Measurements from ENCODE around the gene SCEL. TPM values are rescaled to one million over a fixed set of nuclear protein-coding genes. Genes with fewer than 3 reads are reported as not detected.
A peak's percentile ranks its signal among the peaks of the same experiment; 100 is the strongest.
"Not testable (repeated sequence)": the region's sequence is repeated elsewhere in the genome, so short reads cannot be mapped to it uniquely, and the experiment has no call there.

SCEL gene
- total RNA-seq, 2 donors from 2014 or later, result 1.9 to 2.7 TPM

DNA sequence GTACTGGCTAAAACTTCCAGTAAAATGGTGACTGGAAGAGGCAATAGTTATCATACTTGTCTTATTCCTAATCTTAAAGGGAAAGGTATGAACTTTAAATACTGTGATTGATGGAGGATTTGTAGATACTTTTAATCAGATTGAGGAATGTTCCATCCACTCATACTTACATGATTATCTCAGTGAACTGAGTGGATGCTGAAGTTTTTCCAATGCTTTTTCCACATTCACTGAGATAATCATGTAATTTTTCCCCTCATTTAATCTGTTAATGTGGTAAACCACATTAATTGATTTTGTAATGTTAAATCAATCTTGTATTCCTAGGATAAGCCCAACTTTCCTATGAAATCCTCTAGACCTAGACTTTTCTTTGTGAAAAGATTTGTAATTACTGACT, 17.2 kb upstream of the SCEL start:
- ATAC-seq, result no peak
- intact Hi-C loops (cut with DNase I, micrococcal nuclease), result no loop called here

DNA sequence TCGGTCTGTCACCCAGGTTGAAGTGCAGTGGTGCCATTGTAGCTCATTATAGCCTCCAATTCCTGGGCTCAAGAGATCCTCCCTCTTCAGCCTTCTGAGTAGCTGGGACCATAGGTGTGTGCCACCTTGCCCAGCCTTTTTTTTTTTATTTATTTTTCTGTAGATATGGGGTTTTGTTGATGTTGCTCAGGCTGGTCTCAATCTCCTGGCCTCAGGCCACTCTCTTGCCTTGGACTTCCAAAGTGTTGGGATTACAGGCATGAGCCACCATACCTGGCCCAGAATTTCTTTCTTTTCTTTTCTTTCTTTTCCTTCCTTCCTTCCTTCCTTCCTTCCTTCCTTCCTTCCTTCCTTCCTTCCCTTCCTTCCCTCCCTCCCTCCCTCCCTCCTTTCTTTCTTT, 16.1 kb upstream of the SCEL start:
- ATAC-seq; intact Hi-C loops (cut with DNase I, micrococcal nuclease): not testable (repeated sequence)

More for the DNA sequence above, 17.2 kb upstream of the SCEL start:
- no peak for DNase-seq

DNA sequence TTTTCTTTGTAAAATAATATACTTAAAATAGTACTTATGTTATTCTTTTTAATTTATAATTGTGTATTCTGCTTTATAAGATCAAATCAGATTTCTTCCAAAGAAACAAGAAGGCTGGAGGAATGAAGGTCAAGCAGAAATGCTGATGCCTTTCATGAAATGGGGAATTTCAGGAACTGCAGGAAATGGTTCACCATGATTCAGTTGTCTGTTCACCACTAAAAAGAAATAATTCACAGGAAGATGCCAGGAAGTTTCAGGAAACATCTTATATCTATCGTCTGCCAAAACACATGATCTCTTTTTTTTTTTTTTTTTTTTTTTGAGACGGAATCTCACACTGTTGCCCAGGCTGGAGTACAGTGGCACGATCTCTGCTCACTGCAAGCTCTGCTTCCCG, 15.7 kb upstream of the SCEL start:
- no peak for ATAC-seq
- DNase-seq, result no peak
- intact Hi-C loops (cut with DNase I, micrococcal nuclease), result no loop called here

More for the DNA sequence above, 16.1 kb upstream of the SCEL start:
- not testable (repeated sequence) for DNase-seq

DNA sequence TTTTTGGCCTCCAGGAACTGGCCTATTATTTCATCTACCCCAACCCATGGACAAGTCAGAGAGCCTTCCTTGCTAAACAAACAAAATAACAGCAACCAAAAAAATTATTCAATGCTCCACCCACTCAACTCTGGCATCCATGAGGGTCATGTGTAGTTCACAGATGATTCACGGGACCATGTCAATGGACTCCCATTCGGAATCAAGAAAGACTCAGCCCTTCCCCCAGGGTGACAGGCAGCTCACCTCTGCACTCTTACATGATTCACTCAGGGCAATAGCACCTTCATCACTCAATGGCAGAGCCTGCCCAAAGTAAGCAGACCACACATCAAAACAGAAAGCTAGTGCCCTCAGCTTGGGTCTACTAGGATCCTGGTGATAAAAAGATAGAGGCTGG, 14.3 kb upstream of the SCEL start:
- no peak for ATAC-seq
- DNase-seq, result no peak
- intact Hi-C loops (cut with DNase I, micrococcal nuclease), result no loop called here

DNA sequence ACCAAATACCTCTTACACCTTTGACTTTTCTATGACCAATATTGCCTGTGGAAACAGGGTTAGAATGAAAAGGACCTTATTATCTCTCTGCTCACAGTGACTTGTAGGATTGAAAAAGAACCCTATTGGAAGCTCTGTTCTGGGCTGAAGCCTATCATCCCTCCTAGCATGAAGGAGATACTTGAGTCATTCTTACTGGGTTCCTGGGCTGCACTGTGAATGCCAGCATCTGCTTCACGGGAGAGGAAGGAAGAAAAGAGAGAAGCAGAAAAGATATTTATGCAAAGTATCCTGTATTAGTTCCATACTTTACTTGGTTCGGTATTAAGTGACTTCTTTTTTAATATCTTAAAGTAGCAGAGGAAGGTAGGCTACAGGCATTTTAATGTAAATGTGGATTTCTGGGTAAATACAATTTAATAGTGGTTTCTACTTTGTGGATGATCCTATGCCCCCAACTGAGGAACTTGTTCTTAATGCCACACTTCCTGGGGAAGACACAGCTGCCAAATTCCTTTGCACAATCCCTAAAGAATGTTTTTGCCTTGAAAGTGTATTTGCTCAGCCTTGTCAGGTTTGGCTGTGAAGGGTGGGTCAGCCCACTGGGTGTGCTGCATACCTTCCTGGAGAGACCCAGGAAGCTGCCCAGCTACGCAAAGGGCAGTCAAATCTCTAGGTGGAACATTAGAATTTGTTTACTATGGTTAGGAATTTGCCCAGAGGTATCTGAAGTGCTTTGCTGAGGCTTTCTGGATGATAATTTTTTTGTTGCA, 13.7 kb upstream of the SCEL start:
- no peak for ATAC-seq
- no peak for DNase-seq
- intact Hi-C loops (cut with DNase I, micrococcal nuclease), result no loop called here

DNA sequence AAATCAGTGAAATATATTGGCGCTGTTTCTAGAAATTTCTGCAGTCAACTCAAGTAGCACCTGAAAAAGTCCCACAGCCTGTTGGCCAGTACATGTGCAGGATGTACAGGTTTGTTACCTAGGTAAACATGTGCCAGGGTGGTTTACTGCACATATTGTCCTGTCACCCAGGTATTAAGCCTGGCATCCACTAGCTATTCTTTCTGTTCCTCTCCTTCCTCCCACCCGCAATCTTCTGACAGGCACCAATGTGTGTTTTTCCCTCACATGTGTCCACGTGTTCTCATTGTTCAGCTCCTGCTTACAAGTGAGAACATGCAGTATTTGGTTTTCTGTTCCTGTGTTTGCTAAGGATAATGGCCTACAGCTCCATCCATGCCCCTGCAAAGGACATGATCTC, 13.1 kb upstream of the SCEL start:
- ATAC-seq (no peak), DNase-seq (no peak)
- intact Hi-C loops (cut with DNase I, micrococcal nuclease), result no loop called here

DNA sequence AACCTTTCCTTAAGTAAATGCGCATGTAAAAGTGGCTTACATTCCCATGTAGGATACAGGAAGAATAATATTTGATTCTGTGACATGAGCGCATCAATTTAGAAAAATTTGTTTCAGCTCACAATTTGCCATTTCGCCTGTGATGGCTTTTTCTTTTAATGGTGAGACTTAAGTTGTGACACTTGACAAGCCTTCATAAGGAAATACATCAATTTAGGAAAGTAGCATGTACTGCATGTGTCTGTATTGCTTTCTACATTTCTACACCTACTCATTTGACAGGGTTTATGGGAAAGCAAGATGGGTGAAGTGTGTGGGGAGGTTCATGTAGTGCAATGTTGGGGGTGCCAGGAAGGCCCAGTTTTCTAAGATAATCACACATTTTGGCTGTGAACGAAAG, 12.1 kb upstream of the SCEL start:
- no peak for ATAC-seq
- no peak for DNase-seq
- intact Hi-C loops (cut with DNase I, micrococcal nuclease), result no loop called here

DNA sequence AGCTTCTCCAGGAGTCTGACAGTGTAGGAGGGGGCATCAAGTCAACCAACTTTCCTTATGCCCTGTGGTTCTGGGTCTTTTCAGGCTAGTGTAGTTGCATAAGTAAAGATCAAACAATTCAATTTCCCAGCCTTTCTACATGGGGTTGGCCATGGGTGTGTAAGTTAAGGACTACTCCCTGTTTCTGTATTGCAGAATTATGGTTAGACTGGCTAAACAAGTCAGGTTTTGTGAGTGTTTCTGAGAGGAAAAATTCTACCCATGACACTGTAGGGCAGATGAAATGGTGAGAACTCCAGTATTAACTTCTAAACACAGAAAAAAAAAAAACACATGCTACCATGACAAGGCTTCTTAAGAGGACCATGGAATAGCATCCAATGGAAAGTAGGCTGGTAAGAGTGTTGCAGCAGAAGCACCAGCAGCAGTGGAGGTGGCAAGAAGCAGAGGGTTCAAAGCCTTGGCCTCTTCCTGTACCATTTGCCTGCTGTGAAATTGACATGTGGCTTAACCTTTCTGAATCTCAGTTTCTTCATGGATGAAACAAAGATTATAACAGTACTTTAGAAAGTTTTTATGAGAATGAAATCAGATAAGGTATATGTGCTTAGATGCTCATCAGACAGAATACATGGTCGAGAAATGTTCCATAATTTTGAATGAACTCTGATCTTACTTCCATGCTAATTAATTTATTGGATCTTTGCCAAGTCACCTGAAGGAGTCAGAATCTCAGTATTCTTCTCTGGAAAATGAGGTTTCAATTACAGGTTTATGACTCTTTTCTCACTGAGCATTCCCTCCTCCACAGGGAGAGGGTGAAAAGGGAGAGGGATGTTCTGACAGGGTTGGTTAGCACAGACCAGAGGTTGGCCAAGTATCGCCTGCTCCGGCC, 11.4 kb upstream of the SCEL start:
- DNase-seq (no peak), ATAC-seq (no peak)
- intact Hi-C loops (cut with DNase I, micrococcal nuclease), result no loop called here

DNA sequence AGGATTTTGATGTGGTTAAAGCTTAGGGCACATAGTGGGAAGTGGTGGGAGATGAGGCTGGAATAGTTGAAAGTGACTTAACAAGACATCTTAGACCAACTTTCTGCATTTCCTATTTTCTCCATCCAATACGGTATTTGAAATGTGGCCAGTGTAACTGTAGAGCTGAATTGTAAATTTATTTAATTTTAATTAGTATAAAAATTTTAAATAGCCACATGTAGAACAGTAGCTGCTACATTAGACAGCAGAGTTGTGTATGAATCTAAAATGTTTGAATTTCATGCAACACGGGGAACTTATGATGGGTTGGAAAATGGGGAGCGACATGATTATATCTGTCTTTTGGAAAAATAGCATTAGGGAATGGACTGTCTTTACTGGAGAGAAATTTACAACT, 7.1 kb upstream of the SCEL start:
- ATAC-seq (no peak), DNase-seq (no peak)
- intact Hi-C loops (cut with DNase I, micrococcal nuclease), result no loop called here

DNA sequence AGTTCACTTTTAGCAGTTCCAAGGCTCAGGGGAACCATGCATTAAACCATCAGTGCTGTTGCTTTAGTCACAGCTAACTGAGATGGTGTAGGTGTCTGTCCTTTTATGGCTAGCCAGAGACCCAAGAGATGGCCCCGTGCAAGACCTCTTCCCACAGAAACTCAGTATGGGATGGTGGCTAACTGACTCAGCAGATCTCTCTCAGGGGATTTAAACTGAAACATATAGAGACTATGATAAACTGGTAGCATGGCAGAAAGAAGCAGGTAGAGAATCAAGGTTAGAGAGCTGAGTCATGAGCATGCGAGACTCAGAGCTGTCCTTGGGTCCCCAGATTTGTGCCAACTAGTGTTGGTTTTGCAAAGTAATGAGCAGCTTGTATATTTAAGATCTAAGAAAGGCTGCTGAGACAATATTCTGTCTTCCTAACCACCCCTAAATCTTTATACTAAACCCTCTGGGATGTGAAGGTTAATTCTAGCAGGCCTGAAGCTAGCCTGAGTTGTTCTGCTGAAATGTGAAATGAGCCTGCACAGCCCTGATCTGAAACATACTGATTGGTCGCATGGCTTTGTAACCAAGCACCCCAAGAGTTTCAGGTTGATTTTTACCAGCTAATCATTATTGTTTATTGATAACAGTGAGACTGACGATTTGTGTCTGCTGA, 6.5 kb upstream of the SCEL start:
- intact Hi-C loops (cut with DNase I, micrococcal nuclease), result no loop called here
- ATAC-seq, result no peak
- DNase-seq, result no peak

DNA sequence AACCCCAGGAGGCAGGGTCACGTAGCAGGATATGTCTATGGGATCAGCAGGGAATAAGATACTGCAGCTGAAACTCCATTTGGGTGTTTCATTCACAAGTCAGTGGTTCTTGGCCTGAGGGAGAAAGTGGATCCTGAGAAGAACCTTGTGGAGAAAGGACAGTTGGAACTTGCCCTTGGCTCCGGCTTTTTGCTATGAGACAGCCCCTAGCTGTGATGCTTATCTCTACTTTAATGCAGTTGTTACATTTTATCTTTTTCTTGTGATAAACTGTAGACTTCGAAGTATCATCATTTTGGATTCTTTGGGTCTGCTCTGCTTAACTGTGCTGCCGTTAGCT, 6.0 kb upstream of the SCEL start:
- intact Hi-C loops (cut with DNase I, micrococcal nuclease), result no loop called here
- no peak for ATAC-seq
- DNase-seq, result no peak

DNA sequence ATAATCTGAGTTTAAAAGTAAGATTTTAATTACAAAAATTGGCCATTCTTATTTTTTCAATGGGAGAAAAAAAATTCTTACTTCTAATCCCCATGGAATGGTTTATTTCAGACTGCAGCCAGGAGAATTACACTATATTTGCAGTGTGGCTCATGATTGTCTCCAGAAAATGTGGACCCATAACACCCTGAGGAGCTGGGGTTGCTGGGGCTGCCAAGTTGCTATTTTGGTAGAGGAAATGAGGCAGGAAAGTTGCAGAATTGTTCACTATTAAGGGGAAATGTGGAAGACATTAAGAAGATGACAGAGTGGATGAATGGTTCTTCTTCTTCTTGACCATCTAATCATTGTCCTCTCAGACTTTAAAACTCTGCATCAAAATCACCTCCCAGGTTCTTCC, 4.6 kb upstream of the SCEL start:
- ATAC-seq, result no peak
- intact Hi-C loops (cut with DNase I, micrococcal nuclease), result no loop called here
- DNase-seq, result no peak

DNA sequence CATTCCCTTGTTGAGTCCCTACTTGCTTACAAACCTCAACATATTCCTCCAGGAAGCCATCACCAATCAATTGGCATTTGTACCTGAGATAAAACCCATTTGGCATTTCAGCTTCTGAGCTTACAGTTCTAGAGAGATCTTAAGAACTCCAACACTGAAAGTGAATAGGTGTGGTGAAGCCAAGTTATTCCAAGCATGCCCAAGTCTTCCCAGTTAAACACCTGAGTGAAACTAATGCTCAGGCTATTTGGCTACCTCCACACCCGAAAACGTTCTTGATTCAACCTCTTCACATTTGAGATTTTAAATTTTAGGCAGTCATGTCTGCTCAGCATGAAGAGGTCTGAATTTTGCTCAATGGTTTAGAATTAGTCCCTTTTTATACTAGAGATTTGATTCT, 2.5 kb upstream of the SCEL start:
- intact Hi-C loops (cut with DNase I, micrococcal nuclease), result no loop called here
- ATAC-seq, result no peak
- DNase-seq, result no peak

DNA sequence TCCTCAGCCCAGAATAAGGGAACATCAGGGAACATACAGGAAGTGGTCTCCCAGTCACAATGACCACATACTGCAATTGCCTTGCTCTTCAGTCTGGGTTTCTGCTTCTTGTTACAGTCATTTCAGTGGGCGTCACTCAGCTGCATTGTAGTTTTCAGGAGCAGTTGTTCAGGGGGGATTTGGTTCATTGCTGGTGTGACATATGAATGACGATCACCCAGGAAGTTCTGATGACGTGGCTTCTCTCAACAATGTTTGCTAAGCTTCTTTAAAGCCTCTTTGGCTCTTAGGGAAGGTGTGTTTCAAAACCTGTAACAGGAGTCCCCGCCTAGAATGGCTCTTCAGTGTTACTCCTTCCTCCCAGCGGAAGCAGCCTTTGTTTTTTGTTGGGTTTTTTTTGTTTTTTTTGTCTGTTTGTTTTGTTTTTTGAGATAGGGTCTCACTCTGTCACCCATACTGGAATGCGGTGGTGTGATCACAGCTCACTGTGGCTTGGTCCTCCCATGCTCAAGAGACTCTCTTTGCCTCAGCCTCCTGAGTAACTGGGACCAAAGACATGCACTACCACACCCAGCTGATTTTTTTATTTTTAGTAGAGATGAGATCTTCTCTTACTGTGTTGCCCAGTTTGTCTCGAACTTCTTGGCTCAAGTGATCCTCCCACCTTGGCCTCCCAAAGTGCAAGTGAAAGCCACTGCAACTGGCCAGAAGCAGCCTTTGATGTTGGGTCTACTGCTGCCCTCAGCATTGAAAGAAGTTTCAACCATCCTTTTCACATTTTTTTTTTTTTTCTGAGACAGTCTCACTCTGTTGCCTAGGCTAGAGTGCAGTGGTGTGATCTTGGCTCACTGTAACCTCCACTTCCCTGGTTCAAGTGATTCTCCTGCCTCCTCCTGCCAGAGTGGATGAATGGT, 1.4 kb upstream of the SCEL start:
- intact Hi-C loops (cut with DNase I, micrococcal nuclease), result no loop called here
- DNase-seq (no peak), ATAC-seq (no peak)

DNA sequence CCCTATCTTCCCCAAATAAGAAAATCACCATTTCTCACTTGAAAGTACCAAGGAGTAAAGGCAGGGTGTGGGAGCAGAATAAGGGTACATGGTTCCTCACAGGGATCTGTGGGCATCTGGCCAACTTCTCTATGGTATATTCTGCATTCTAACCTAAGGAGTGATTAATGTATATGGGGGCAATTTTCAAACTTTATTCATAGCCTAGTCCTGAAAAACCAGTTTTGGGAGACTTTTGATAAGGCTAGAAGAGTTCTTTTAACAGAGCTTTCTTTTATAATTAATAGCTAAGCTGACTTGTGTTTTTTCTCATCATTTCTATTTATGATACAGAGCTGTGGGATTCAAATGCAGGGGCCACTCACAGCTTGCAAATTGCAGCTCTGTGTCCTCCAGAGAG, 852 bp downstream of the SCEL start:
- no peak for DNase-seq
- no peak for ATAC-seq
- intact Hi-C loops (cut with DNase I, micrococcal nuclease), result no loop called here

DNA sequence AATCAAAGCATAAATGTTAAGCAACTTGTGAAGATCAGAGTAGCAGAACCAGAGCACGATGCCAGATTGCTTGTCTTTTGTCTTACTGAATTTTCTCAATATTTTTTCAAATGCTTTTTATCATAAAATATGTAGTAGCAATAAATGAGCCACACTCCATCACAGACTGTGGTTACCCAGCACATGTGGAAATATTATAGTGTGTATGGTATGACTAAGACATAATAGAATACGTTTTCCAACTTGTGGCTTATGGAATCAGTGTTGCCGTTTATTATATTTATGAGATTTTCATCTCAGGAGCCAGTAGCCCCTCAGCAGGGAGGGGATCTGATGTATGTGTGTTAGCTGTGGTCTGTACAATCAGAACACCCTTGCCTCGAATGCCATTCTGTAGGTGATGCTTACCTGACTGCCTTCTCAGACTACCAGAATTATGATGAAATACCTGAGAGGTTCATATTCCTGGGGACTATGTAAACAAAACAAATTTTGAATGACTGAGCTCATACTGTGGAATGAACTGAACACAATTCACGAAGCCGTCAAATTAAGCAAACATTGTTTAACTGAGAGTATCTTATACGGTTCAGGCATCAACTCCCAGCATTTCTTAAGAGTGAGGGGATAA, 1.9 kb downstream of the SCEL start:
- intact Hi-C loops (cut with DNase I, micrococcal nuclease), result no loop called here
- ATAC-seq (no peak), DNase-seq (no peak)

DNA sequence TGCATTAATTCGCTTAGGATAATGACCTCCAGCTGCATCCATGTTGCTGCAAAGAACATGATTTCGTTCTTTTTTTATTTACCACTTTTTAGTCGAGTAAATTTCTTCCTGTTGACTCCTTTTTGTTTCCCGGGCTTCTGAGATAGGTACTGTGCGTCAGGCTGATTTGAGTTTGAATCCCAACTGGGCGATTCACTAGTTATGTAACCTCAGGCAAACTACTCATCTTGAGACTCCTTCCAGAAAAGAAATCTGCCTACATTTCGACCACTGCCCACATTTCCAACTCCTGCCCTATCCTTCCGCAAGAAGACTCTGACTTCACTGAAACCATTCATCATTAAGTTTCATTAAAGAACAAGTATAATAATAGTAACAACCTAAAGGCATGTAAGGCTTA, 8.2 kb downstream of the SCEL start:
- intact Hi-C loops (cut with DNase I, micrococcal nuclease), result no loop called here
- DNase-seq (no peak), ATAC-seq (no peak)

DNA sequence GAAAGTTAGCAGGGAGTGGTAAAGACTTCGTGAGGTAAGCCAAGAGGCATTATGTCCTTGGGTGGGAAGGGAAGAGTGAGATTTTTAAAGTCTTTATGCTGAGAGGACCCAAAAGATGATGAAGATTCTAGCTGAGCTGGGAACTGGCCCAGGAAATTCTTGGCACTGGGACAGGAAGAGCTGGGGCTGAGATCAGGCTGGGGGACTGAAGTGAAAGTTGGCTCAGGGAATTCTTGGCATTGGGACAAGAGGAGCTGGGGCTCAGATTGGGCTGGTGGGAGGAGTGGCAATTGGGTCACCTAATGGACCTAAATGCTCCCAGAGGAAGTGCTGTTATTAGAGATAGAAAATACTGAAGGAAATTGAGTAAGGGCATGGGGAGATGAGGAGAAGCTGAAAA, 8.8 kb downstream of the SCEL start:
- ATAC-seq (no peak), DNase-seq (peak in 1 of 2 donors; percentile 24)
- intact Hi-C loops (cut with DNase I, micrococcal nuclease), result no loop called here
